CD4-positive, alpha-beta memory T cell (primary cell): ENCODE data around the gene TOP2A. TPM values are rescaled to one million over a fixed set of nuclear protein-coding genes. Genes with fewer than 3 reads are reported as not detected.

Source experiments
- CTCF ChIA-PET: fragments of 350-600 bp; sonication (Branson Sonifier 250); formaldehyde crosslinking; loops from one replicate; lab custom pipeline; 2021; ENCODE audit warnings: inconsistent platforms; ENCODE audit not compliant: partially characterized antibody; lab: Charles Lee
- POLR2A ChIA-PET: fragments of 350-600 bp; sonication (Branson Sonifier 250); formaldehyde crosslinking; loops from one replicate; lab custom pipeline; 2021; ENCODE audit not compliant: partially characterized antibody; lab: Charles Lee
- DNase-seq, 5 donors: peaks; one replicate each; pipeline versions ENCODE4 v3.0.0 to v3.0.0-alpha.2; 2020 to 2022; ENCODE audit warnings: mixed read lengths in 1 of 5
- H3K27ac ChIP-seq: one replicate; pipeline ENCODE4 v1.7.0; 2013; ENCODE audit warnings: low read depth, low read length
- H3K27me3 ChIP-seq: 2 replicates; pipeline ENCODE4 v1.7.0; 2013; ENCODE audit warnings: mild to moderate bottlenecking, low read length, moderate library complexity; ENCODE audit not compliant: insufficient read depth
- H3K36me3 ChIP-seq: 2 replicates; pipeline ENCODE4 v1.7.0; 2013; ENCODE audit warnings: mild to moderate bottlenecking, low read length, moderate library complexity; ENCODE audit not compliant: insufficient read depth
- H3K4me1 ChIP-seq: 2 replicates; pipeline ENCODE4 v1.7.0; 2013; ENCODE audit warnings: mild to moderate bottlenecking, low read length, moderate library complexity; ENCODE audit not compliant: insufficient read depth
- H3K4me3 ChIP-seq, 2 donors: one replicate each; pipeline ENCODE4 v1.7.0; 2013; ENCODE audit warnings: low read length in 2 of 2, mild to moderate bottlenecking in 1 of 2
- H3K9me3 ChIP-seq, 2 donors: one replicate each; pipeline ENCODE4 v1.7.0; 2013; ENCODE audit warnings: low read length in 2 of 2, control low read depth in 1 of 2; ENCODE audit not compliant: control insufficient read depth in 1 of 2
- H3K27ac Mint-ChIP-seq, 7 donors: one replicate each; pipeline ENCODE4 v1.8.0; 2020 to 2021; ENCODE audit warnings: mixed read lengths in 7 of 7, mild to moderate bottlenecking in 6 of 7, inconsistent platforms in 3 of 7, moderate library complexity in 3 of 7
- H3K27me3 Mint-ChIP-seq, 2 donors: one replicate each; pipeline ENCODE4 v1.8.0; 2020 to 2021; ENCODE audit warnings: mixed read lengths in 2 of 2
- H3K36me3 Mint-ChIP-seq, 2 donors: one replicate each; pipeline ENCODE4 v1.8.0; 2020 to 2021; ENCODE audit warnings: mixed read lengths in 2 of 2, inconsistent platforms in 1 of 2, mild to moderate bottlenecking in 1 of 2
- H3K4me1 Mint-ChIP-seq, 4 donors: one replicate each; pipeline ENCODE4 v1.8.0; 2020 to 2021; ENCODE audit warnings: mixed read lengths in 4 of 4, mild to moderate bottlenecking in 1 of 4
- H3K4me3 Mint-ChIP-seq, 8 donors: one replicate each; pipeline ENCODE4 v1.8.0; 2020 to 2021; ENCODE audit warnings: mixed read lengths in 8 of 8, mild to moderate bottlenecking in 7 of 8, moderate library complexity in 6 of 8, inconsistent platforms in 3 of 8
- H3K9me3 Mint-ChIP-seq, 8 donors: one replicate each; pipeline ENCODE4 v1.8.0; 2020 to 2021; ENCODE audit warnings: mixed read lengths in 8 of 8, mild to moderate bottlenecking in 5 of 8, inconsistent platforms in 3 of 8, moderate library complexity in 1 of 8
- intact Hi-C: fragments of 100-400 bp; cut with micrococcal nuclease; formaldehyde crosslinking; loops from one replicate; pipeline ENCODE4 v1.15.1; 2023
- polyA plus RNA-seq, 2 donors: library from polyadenylated mRNA; unstranded; fragments of 300-500 nt; fragmentation: Illumina TruSeq; gene quantifications; one replicate each; pipeline ENCODE4 v1.2.3, GENCODE V29; 2021
- total RNA-seq, 2 experiments: library from RNA; stranded (reverse); gene quantifications; one replicate each; pipeline ENCODE4 v1.2.3, GENCODE V29; 2021

The TOP2A gene
- total and polyA plus RNA-seq, 4 experiments from 2014 or later, result 0.10 to 1.1 (median 0.30) TPM

- intact Hi-C loops, result no loop called here
- H3K27ac ChIP-seq, result no peak overlapping the region
- POLR2A ChIA-PET, result interaction anchor here (1.5 to 5.0 kb wide), 2 partner anchors 168 to 1324 kb away, joined by 5 to 26 read pairs; partner anchors contain the start of gene EIF1
- peaks cover 12% of the 10 kb centered on the region for H3K4me1 ChIP-seq
- DNase-seq, result no peak
- no peak overlapping the region for H3K4me3 ChIP-seq
- H3K4me3 Mint-ChIP-seq, result peak overlapping the region in 2 of 8 donors; percentile 10 to 65
- no peaks in the 10 kb centered on the region for H3K9me3 ChIP-seq
- CTCF ChIA-PET, result interaction anchor here (0.8 to 1.9 kb wide), 2 partner anchors 10 to 167 kb away, joined by 3 to 8 read pairs; no protein-coding TSS in a partner anchor
- H3K4me1 Mint-ChIP-seq, result peaks cover 2 to 8% (median 5%) of the 10 kb centered on the region in 4 donors
- no peaks in the 10 kb centered on the region for H3K9me3 Mint-ChIP-seq
- H3K27me3 ChIP-seq, result no peaks in the 10 kb centered on the region
- peak overlapping the region in 2 of 7 donors; percentile 8 to 32 for H3K27ac Mint-ChIP-seq
- H3K36me3 ChIP-seq, result no peaks in the 10 kb centered on the region
- no peaks in the 10 kb centered on the region for H3K36me3 Mint-ChIP-seq
- peaks cover 0 to 7% of the 10 kb centered on the region in 2 donors for H3K27me3 Mint-ChIP-seq
These were observed 52.8 kb downstream of the TOP2A start for GRCh38 chr17:40364906-40365305.

DNA sequence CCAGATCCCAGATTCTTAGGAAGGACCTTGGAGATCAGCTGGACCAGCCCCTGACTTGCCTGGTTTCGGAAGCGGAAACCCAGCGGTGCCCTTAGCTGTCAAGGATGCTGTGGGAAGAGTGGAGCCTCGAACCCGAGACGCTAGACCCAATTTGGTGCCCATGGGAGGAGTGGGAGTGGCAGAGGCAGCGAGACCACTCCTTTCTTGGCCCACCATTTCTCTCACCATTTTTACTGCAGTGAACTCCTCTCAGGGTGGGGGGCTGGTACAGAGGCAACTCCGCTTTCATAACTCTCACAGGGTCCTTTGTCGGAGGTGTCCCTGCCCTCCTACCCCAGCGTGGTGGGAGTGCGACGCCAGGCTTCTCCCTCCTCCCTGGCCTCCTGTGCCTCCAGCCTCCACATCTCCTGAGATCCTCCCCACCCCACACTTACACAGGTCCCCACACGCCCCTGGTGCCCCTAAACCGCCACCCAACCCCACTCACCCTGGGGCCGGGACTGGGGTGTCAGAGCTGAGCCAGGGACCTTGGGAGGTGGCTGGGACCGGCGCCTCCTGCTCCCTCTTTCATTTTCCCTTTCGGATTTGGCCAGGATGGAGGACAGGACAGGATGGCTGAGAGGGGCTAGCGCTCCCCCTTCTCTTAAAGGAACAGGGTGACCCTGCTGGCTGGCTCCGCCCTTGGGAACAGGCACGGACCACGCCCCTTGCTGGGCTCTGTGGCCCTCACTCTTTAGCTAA, 53.4 kb downstream of the TOP2A start, which contains the start of gene GJD3:
Gene GJD3 (minus strand): TSS at position 617 of the 741 bp plus-strand sequence. CDS start 922 bp downstream, outside the sequence.
- ChIA-PET POLR2A (interaction anchor here (1.5 to 5.0 kb wide), 2 partner anchors 168 to 1324 kb away, joined by 5 to 26 read pairs; partner anchors contain the start of gene EIF1), CTCF (interaction anchor here (1.4 to 3.6 kb wide), 2 partner anchors 12 to 80 kb away, joined by 4 to 11 read pairs; partner anchors contain the start of gene IGFBP4)
- Mint-ChIP-seq H3K9me3 (no peaks in the 10 kb centered on the region), H3K4me3 (peak within 1 kb of the TSS; percentile 34 to 82 (median 62)), H3K27ac (peak within 1 kb of the TSS in 2 of 7 donors; percentile 8 to 32), H3K4me1 (peaks cover 2 to 8% (median 5%) of the 10 kb centered on the region in 4 donors), H3K36me3 (no peaks in the 10 kb centered on the region), H3K27me3 (peaks cover 0 to 7% of the 10 kb centered on the region in 2 donors)
- DNase-seq, result peak in 1 of 5 donors; percentile 32
- peaks cover 12% of the 10 kb centered on the region for H3K4me1 ChIP-seq
- H3K9me3 ChIP-seq, result no peaks in the 10 kb centered on the region
- H3K4me3 ChIP-seq, result peak within 1 kb of the TSS in 1 of 2 donors; percentile 47
- H3K27me3 ChIP-seq, result no peaks in the 10 kb centered on the region
- no peak within 1 kb of the TSS for H3K27ac ChIP-seq
- intact Hi-C loops, result no loop called here
- H3K36me3 ChIP-seq, result no peaks in the 10 kb centered on the region

DNA sequence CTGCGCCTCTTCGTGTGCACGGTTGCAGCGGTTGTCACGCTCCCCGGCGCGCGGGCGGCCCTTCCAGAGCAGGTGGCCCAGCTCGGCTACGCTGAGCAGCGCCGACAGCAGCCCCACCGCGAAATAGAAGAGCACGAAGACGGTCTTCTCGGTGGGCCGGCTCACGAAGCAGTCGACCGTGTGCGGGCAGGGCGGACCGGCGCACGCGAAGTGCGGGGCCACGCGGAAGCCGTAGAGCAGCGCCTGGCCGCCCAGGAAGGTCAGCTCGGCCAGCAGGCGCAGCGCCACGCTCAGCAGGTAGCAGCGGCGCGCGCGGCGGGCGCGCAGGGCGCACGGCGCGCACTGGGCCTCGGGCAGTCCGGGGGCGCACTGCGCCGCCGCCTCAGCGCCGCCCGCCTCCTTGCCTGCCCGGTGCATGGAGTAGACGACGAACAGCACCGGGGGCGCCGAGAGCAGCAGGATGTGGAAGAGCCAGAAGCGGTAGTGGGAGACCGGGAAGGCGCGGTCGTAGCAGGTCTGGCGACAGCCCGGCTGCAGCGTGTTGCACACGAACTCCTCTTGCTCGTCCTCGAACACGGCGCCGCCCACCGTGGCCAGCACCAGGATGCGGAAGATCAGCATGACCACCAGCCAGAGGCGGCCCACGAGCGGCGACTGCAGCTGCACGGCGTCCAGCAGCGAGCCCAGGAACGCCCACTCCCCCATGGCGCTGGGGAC, 54.4 kb downstream of the TOP2A start:
- H3K9me3 Mint-ChIP-seq, result no peaks in the 10 kb centered on the region
- H3K36me3 Mint-ChIP-seq, result no peaks in the 10 kb centered on the region
- H3K4me3 Mint-ChIP-seq, result peak overlapping the region; percentile 65 to 82 (median 72)
- H3K27ac Mint-ChIP-seq, result no peak overlapping the region
- peaks cover 5 to 11% (median 9%) of the 10 kb centered on the region in 4 donors for H3K4me1 Mint-ChIP-seq
- no peak overlapping the region for H3K27ac ChIP-seq
- no peaks in the 10 kb centered on the region for H3K27me3 ChIP-seq
- H3K27me3 Mint-ChIP-seq, result peaks cover 0 to 7% of the 10 kb centered on the region in 2 donors
- H3K36me3 ChIP-seq, result no peaks in the 10 kb centered on the region
- DNase-seq, result peak in 1 of 5 donors; percentile 46
- intact Hi-C loops, result no loop called here
- ChIA-PET POLR2A (interaction anchor here (1.0 to 5.0 kb wide), 6 partner anchors 54 to 198 kb away, joined by 3 to 26 read pairs (median 5); partner anchors contain the start of gene TOP2A), CTCF (interaction anchor here (0.9 to 9.8 kb wide), 10 partner anchors 13 to 257 kb away, joined by 3 to 71 read pairs (median 6); partner anchors contain the start of gene IGFBP4)
- peak overlapping the region in 1 of 2 donors; percentile 47 for H3K4me3 ChIP-seq
- H3K9me3 ChIP-seq, result no peaks in the 10 kb centered on the region
- peaks cover 19% of the 10 kb centered on the region for H3K4me1 ChIP-seq

- peak overlapping the region in 7 of 8 donors; percentile 39 to 82 (median 64) for H3K4me3 Mint-ChIP-seq
- peak overlapping the region in 3 of 7 donors; percentile 11 to 69 (median 57) for H3K27ac Mint-ChIP-seq
- Histone ChIP-seq H3K4me3 (peak overlapping the region in 1 of 2 donors; percentile 47), H3K4me1 (peaks cover 21% of the 10 kb centered on the region), H3K9me3 (no peaks in the 10 kb centered on the region), H3K36me3 (no peaks in the 10 kb centered on the region), H3K27me3 (no peaks in the 10 kb centered on the region), H3K27ac (no peak overlapping the region)
- peak; percentile 72 to 76 (median 74) for DNase-seq
- ChIA-PET CTCF (interaction anchor here (0.8 to 9.8 kb wide), 10 partner anchors 27 to 257 kb away, joined by 3 to 71 read pairs (median 6); partner anchors contain the start of gene IGFBP4), POLR2A (interaction anchor here (1.0 to 5.0 kb wide), 7 partner anchors 55 to 199 kb away, joined by 3 to 26 read pairs (median 5); partner anchors contain the start of gene TOP2A)
- H3K27me3 Mint-ChIP-seq, result peaks cover 0 to 7% of the 10 kb centered on the region in 2 donors
- no peaks in the 10 kb centered on the region for H3K36me3 Mint-ChIP-seq
- no peaks in the 10 kb centered on the region for H3K9me3 Mint-ChIP-seq
- peaks cover 5 to 12% (median 9%) of the 10 kb centered on the region in 4 donors for H3K4me1 Mint-ChIP-seq
- intact Hi-C loops, result loop anchor here (1.0 kb wide), 1 partner anchor 171 kb away; no protein-coding TSS in a partner anchor
These were observed 55.0 kb downstream of the TOP2A start for GRCh38 chr17:40362696-40363110.

GRCh38 chr17:40361925-40362695, 55.6 kb downstream of the TOP2A start:
- Histone ChIP-seq H3K4me1 (peaks cover 21% of the 10 kb centered on the region), H3K36me3 (no peaks in the 10 kb centered on the region), H3K9me3 (no peaks in the 10 kb centered on the region), H3K4me3 (peak overlapping the region in 1 of 2 donors; percentile 47), H3K27me3 (no peaks in the 10 kb centered on the region), H3K27ac (no peak overlapping the region)
- Mint-ChIP-seq H3K9me3 (no peaks in the 10 kb centered on the region), H3K36me3 (no peaks in the 10 kb centered on the region), H3K4me1 (peaks cover 5 to 12% (median 8%) of the 10 kb centered on the region in 4 donors), H3K27ac (peak overlapping the region in 4 of 7 donors; percentile 4 to 69 (median 34)), H3K4me3 (peak overlapping the region in 5 of 8 donors; percentile 39 to 66 (median 59)), H3K27me3 (peaks cover 0 to 7% of the 10 kb centered on the region in 2 donors)
- CTCF ChIA-PET, result interaction anchor here (0.8 to 9.8 kb wide), 14 partner anchors 11 to 258 kb away, joined by 3 to 71 read pairs (median 5); partner anchors contain the start of gene IGFBP4
- intact Hi-C loops, result loop anchor here (1.0 kb wide), 1 partner anchor 171 kb away; no protein-coding TSS in a partner anchor
- DNase-seq, result no peak
- POLR2A ChIA-PET, result interaction anchor here (1.0 to 5.0 kb wide), 7 partner anchors 56 to 199 kb away, joined by 3 to 26 read pairs (median 5); partner anchors contain the start of gene TOP2A
